Fibroblast of villous mesenchyme (primary cell): ENCODE measurements around the gene ZBTB20. TPM values are rescaled to one million over a fixed set of nuclear protein-coding genes. Genes with fewer than 3 reads are reported as not detected.
"Not testable (repeated sequence)": the region's sequence is repeated elsewhere in the genome, so short reads cannot be mapped to it uniquely, and the experiment has no call there.

Experiments
- DNase-seq: peaks from one replicate; pipeline ENCODE4 v3.0.0-alpha.2; 2010; ENCODE audit warnings: low read depth
- H3K4me3 ChIP-seq: 2 replicates; pipeline ENCODE4 v1.5.1; 2011; ENCODE audit warnings: low read depth, mild to moderate bottlenecking, low read length
- CTCF ChIP-seq: IDR thresholded peaks from 2 replicates; pipeline ENCODE4 v1.5.1; 2012; ENCODE audit warnings: low read depth, mild to moderate bottlenecking, low read length; ENCODE audit not compliant: insufficient read depth
- total RNA-seq: library from RNA; depleted of rRNA; stranded (reverse); fragments of >200 nt; gene quantifications from 2 replicates; pipeline ENCODE4 v1.2.3, GENCODE V29; 2012

Gene ZBTB20
- total RNA-seq, 1 donor, result 28.1 TPM

- DNase-seq, result no peak
- no peak overlapping the region for H3K4me3 ChIP-seq
- no peak for TF ChIP-seq CTCF
These were observed 331.0 kb downstream of the ZBTB20 start for GRCh38 chr3:114816052-114816451.

- DNase-seq, H3K4me3 ChIP-seq: not testable (repeated sequence)
These were observed 334.4 kb downstream of the ZBTB20 start for GRCh38 chr3:114812541-114813238.

- DNase-seq, result peak; percentile 68
- no peak for TF ChIP-seq CTCF
- no peak overlapping the region for H3K4me3 ChIP-seq
These were observed 337.2 kb downstream of the ZBTB20 start for GRCh38 chr3:114809668-114810413.

GRCh38 chr3:114804099-114804498, 343.0 kb downstream of the ZBTB20 start:
- no peak for TF ChIP-seq CTCF

GRCh38 chr3:114803042-114803695, 343.9 kb downstream of the ZBTB20 start:
- no peak for TF ChIP-seq CTCF
- no peak overlapping the region for H3K4me3 ChIP-seq
- no peak for DNase-seq

More at GRCh38 chr3:114804099-114804498, 343.0 kb downstream of the ZBTB20 start:
- no peak for DNase-seq
- no peak overlapping the region for H3K4me3 ChIP-seq

GRCh38 chr3:114800272-114801031, 346.6 kb downstream of the ZBTB20 start:
- no peak for DNase-seq
- no peak for TF ChIP-seq CTCF
- H3K4me3 ChIP-seq, result no peak overlapping the region
